GM18870 (cell line): ENCODE measurements around the gene MMP24.
"Not testable (repeated sequence)": the region's sequence is repeated elsewhere in the genome, so short reads cannot be mapped to it uniquely, and the experiment has no call there.

Source experiments
- ATAC-seq: cut with Tn5 transposase; IDR thresholded peaks from one replicate; pipeline ENCODE4 v1.9.1; 2021; ENCODE audit warnings: moderate library complexity; ENCODE audit not compliant: unreplicated experiment

Gene MMP24

DNA sequence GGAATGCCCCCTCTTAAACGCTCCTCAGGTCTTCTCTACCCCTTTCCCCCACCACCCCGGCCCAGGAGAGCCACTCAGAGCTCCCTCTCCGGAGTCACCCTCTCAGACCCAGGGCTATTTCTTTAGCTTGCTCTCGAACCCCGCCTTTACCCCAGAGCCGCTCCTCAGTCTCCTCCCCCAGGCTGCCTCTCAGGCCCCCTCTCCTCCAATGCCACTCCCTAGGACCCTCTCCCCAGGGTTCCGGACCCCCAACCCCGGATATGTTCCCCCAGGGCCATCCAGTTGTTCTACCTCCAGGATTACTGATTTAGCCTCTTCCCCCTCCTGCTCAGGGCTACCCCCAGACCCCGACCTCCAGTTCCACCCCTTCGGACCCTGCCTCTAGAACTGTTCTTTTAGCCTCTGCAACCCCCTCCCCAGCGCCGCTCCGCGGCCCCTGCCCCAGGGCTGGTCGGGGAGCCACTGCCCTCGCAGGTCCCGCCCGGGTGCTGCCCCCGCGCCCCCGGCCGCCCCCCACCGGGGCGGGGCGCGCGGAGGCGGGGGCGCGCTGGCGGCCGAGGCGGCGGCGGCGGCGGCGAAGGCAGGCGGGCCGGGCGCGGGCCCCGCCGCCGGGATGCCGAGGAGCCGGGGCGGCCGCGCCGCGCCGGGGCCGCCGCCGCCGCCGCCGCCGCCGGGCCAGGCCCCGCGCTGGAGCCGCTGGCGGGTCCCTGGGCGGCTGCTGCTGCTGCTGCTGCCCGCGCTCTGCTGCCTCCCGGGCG is at the start of gene MMP24:
MMP24 (plus strand) TSS at position 565 of the 758 bp plus-strand sequence; CDS start at position 614, 49 bp downstream.
- no peak for ATAC-seq

DNA sequence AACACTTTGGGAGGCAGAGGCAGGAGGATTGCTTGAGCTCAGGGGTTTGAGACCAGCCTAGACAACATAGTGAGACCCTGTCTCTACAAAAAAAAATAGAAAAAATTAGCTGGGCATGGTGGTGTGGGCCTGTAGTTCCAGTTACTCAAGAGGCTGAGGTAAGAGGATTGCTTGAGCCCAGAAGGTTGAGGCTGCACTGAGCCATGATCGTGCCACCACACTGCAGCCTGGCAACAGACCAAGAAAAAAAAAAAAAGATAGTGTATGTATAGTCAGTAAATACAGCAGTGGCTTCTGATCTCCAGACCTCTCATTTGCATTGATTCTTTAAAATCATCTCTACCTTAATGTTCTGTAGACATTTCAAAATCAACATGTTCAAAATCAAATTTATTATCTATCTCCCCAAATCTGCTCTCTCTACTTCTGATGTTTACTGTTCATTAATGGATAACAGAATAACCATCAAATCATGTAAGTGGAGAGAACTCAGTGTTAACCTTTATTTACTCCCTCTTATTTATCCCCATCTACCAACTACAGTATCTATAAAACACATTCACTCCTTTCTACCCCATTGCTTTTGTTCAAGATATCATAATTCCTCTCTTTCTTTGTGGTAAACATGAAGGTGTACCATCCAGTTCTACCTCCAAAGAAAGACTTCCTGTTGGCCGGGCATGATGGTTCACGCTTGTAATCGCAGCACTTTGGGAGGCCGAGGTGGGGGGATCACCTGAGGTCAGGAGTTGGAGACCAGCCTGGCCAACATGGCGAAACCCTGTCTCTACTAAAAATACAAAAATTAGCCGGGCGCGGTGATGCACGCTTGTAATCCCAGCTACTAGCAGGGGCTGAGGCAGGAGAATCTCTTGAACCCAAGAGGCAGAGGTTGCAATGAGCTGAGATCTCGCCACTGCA is 46.9 kb upstream of the MMP24 start:
- no peak for ATAC-seq

DNA sequence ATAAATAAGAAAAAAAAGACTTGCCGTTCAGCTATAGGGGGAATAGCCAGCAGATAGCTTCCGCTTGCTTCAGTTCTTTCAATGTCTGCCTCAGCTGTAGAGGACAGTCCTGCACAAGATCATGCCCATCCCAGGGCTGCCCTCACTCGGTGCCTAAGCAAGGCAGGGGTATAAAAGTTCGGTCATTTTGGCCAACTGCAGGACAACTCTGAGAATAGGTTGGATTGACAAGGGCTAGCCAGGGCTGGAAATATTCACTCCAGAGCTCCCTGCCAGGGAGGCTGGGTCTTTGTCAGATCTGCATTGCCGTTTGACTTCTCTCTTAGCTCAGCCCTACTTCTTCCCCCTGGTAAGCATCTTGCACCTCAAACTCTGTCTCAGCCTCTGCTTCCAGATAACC is 46.2 kb upstream of the MMP24 start:
- ATAC-seq, result no peak

DNA sequence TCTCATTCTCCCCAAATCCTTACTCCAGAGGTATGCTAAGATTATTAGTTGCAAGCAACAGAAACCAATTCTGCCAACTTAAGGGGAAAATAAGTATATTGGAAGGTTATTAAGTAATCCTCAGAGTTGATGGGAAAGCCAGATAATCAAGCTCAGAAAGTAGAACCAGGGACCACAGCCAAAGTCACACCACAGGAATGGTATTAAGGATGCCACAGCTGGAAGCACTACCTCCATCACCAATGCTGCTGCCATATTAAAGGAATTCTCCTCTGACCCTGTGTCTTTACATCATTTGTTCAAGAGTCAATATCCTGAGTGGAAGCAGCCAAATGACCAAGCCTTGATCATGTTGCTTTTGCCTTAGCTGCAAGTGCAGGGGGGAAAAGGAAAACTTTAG is 44.8 kb upstream of the MMP24 start:
- no peak for ATAC-seq

DNA sequence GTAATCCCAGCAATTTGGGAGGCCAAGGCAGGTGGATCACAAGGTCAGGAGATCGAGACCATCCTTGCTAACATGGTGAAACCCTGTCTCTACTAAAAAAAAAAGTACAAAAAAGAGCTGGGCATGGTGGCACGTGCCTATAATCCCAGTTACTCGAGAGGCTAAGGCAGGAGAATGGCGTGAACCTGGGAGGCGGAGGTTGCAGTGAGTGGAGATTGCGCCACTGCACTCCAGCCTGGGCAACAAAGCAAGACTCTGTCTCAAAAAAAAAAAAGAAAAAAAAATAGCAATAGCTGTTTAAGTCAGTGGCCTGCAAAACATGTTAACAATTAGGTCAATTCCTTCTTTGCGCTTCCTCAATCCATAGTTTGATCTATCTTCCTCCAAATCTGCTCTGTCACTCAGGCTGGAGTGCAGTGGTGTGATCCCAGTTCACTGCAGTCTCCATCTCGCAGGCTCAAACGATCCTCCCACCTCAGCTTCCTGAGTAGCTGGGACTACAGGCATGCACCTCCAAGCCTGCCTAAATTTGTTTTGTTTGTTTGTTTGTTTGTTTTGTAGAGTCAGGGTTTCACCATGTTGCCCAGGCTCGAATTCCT is 39.7 kb upstream of the MMP24 start:
- ATAC-seq, result not testable (repeated sequence)

DNA sequence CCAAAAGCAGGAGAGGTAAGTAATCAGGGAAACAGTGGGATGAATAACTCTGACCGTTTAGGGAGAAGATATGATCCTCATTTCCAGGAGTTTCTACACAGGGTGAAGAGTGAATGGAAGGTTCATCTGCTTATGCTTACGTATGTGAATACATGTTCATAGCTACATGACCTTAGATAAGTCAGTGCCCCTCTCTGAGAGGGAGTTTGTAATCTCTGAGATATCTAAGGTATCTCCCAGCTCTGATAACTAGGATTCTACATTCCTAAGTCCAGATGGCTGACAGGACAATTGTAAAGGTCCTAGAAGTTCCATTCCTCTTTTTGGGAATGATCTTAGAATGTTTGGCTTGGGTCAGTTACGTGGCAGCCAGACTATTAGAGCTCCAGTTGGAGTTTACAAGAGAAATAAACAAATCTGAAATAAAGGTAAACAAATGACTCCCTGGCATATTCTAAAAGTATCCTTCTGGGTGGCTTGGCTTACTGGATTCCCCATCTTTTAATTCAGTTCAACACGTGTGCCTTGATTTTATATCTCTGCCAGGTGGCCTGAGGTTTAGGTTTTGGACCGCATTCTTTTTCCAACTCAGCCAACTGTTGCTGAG is 38.8 kb upstream of the MMP24 start:
- ATAC-seq, result no peak

DNA sequence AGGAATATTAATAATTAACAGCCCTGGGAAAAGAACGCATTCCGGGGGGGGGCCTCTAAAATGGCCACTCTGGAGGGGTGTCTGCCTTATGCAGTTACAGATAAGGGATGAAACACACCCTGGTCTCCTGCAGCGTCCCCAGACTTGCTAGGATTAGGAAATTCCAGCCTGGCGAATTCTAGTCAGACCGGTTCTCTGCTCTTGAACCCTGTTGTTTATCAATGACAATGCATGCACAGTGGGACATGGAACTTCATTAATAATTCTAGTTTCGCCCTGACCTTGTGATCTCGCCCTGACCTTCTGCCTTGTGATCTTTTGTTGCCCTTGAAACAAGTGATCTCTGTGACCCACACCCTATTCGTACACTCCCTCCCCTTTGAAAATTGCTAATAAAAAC is 37.3 kb upstream of the MMP24 start:
- not testable (repeated sequence) for ATAC-seq

DNA sequence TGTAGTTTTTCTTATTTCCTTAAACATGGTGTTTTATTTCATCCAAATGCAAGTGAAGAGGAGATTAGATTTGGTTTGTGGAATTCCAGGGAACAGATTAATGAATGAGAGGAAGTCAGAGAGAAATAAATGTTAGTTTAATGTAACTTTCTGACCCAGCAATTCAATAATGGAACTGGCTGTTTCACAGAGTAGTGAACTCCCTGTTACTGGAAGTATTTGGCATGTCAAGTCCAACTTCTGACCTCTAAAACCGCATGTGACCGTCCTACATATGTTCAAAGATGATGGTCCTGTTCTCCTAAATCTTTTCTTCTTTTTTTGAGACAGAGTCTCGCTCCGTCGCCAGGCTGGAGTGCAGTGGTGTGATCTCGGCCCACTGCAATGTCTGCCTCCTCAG is 35.9 kb upstream of the MMP24 start:
- no peak for ATAC-seq

DNA sequence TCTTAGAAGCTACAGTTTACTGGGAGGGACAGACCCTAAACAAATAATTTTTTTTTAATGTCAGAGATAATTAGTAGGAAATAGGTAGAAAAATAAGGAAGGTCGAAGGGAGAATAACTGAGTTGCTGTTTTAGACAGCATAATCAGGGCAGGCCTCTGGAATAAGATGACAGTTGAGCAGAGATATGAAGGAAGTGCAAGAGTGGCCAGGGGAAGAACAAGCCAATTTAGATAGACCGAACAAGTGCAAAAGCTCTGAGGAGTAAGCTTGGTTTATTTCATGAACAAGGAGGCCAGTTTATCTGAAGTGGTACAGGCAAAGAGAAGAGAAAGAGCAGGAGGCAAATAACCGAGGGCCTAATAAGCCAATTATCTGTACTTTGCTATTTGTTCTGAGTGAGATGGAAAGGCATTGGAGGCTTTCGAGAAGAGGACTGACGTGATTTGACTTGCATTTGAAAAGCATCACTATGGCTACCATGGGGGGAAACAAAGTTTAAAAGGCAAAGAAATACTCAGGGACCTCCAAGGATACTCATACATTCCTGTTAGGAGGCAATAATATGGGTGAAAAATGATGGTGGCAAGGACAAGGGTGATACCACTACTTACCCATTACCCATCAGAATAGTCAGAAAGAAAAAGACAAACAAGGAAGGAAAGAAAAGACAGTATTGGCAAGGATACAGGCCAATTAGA is 34.9 kb upstream of the MMP24 start:
- ATAC-seq, result no peak

DNA sequence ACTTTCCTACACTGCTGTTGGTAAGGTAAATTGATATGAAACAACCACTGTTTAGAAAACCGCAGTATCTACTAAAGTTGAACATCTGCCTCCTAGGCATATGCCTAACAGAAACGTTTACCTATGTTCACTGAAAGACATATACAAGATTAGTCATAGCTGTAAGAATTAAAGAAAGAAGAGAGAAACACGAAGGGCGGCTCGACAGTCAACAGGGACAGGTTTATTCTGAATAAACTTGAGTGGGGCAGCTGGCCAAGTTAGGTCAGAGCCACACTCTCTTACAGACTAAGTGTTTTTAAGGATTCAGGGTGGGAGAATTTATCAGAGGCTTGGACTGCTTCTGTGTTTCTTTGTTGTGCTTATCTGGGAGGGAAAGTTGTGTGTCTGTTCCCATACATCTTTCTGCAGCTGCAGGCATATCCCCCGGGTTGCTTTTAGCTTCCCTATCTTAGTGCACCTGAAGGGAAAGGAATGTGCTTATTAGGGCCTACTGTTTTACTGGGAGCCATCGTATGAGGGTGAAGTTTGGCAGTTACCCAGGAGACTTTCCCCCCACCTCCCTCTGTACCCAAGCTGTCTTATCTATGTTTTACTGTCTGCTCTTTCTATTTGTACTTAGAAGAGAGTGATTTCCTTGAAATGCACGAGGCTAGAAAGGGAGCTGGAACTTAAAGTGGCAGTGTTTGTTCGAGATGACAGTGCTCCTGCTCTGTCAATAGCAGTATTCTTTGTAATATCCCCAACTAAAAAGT is 34.2 kb upstream of the MMP24 start:
- ATAC-seq, result no peak

DNA sequence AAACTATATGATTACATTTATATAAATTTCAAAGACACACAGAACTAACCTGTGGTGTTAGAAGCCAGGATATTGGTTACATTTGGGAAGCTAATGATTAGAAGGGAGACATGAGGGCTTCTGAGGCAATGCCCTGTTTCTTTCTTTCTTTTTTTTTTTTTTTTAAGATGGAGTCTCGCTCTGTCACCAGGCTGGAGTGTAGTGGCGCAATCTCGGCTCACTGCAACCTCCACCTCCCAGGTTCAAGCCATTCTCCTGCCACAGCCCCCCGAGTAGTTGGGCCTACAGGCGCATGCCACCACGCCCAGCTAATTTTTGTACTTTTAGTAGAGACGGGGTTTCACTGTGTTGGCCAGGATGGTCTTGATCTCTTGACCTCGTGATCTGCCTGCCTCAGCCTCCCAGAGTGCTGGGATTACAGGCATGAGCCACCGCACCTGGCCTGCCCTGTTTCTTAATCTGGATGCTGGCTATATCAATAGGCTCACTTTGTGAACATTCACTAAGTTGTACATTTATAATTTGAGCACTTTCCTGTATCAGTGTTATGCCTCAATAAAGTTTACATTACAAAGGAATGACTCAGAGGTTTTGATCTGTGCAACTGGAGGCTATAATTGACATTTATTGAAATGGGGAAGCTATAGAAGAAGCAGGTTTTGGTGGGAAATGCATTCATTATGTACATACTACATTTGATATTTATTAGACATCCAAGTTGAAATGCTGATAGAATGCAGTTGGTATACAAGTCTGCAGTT is 33.3 kb upstream of the MMP24 start:
- not testable (repeated sequence) for ATAC-seq

DNA sequence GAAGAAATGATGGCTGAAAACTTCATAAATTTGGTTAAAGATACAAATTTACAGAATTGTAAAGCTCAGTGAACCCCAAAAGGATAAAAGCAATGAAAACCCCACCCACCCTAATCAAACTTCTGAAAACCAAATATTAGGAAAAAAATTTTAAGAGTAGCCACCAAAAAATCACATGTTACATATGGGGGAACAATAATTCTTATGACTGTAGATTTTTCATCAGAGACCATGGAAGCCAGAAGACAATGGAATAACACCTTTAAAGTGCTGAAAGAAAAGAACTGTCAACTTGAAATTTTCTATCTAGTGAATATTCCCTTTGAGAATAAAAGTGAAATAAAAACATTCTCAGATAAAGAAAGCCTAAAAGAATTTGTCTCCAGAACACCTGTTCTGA is 30.2 kb upstream of the MMP24 start:
- ATAC-seq, result no peak

DNA sequence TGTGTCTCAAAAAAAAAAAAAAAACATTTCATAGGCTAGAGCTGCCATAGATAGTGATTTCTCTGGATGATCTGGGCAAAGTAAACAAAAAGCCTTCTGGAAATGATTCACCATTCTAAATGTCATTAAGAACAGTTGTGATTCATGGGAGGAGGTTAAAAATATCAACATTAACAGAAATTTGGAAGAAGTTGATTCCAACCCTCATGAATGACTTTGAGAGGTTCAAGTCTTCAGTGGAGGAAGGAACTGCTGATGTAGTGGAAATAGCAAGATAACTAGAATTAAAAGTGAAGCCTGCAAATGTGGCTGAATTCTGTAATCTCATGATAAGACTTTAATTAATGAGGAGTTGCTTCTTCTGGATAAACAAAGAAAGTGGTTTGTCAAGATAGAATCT is 26.8 kb upstream of the MMP24 start:
- no peak for ATAC-seq

DNA sequence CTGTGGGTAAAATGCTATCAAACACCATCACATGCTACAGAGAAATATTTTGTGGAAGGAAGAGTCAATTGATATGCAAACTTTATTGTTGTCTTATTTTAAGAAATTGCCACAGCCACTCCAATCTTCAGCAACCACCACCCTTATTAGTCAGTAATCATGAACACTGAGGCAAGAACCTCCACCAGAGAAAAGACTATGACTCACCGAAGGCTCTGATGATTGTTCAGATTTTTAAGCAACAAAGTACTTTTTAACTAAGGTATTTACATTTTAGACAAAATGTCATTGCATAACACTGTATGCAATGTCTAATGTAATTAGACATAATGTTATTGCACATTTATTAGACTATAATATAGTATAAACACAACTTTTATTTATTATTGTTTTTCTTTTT is 26.2 kb upstream of the MMP24 start:
- no peak for ATAC-seq

DNA sequence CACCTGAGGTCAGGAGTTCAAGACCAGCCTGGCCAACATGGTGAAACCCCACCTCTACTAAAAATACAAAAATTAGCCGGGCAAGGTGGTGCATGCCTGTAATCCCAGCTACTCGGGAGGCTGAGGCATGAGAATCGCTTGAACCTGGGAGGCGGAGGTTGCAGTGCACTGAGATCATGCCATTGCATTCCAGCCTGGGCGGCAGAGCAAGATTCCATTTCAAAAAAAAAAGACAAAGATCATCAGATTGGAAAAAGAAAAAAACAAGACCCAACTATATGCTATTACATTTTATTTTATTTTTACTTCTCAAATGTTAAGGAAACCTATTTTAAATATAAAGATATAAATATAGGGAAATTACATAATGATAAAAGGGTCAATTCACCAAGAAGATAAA is 25.0 kb upstream of the MMP24 start:
- not testable (repeated sequence) for ATAC-seq

DNA sequence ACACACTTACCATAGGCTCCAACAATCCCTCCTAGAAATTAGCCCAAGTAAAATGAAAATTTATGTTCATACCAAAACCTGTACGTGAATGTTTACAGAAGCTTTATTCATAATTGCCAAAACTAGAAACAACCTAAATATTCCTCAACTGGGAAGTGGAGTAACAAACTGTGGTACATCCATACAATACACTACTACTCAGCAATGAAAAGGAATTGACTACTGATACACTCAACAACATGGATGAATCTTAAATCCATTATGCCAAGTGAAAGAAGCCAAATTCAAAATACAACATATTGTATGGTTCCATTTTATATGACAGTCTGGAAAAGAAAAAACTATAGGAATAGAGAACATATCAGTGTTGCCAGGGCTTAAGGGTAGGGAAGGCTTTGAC is 19.7 kb upstream of the MMP24 start:
- ATAC-seq, result no peak

DNA sequence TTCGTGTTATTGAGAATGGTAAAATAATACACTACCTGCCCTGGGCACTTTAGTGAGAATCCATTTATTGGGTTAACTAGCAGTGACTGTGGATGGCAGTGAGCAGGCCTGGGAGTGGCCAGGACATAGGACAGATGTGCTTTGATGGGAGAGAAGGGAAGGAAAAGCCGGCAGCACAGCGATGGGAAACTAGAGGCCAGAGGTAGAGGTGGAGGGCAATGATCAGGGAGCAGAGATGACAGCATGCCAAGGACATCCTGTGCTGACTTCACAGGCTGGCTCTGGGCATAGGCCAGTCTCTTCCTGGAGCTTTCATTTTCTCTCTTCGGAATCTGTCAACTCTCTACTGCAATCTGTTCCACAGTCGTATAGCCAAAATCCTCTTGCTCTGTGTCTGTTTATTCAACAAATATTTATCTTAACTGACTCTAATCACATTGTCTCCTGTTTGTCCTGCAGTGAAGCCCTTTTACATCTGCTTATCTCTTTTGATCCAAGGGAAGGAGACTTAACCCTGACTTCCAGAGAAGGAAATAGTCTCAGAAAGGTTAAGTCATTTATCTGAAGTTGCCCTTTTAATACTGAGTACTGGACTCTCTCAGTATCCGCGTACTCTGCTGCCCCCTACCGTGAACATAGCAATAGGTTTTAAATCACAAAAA is 18.4 kb upstream of the MMP24 start:
- no peak for ATAC-seq

DNA sequence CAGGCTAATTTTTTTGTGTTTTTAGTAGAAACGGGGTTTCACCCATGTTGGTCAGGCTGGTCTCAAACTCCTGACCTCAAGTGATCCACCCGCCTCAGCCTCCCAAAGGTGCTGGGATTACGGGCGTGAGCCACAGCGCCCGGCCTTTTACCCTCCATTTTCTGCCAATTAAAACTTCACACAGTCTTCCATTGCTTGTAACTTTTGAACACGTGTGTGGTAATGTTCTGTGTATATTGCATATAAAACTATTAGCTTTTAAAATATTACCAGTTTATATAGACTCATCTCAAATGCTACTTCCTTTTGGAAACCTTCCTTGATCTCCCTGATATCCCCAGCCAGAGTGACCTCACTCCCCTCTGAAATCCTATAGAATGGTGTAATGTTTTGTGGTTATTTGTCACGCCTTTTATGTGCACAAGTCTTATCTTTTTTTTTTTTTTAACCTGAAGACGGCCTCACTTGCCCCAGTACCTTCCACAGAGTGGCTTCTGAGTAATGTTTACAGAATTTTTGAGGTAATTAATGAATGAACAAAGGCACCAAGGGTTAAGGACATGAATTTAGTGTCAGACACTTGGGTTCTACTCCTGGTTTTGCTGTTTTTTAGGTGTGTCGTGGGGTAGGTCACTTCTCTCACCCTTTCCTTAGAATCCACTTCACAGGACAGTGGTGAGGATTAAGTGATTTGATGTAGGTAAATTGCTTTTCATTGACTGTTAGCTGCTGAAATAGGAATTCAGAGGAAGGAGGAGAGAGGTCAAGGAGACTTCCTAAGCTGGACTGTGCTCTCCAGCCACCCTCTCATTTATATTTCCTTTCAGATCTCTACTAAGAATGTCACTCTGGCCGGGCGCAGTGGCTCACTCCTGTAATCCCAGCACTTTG is 11.2 kb upstream of the MMP24 start:
- no peak for ATAC-seq
